Measurements from ENCODE around the gene FGD6. TPM values are rescaled to one million over a fixed set of nuclear protein-coding genes. Genes with fewer than 3 reads are reported as not detected.

FGD6 gene
- total RNA-seq, 1 experiment from 2014 or later = 28.3 TPM

DNA sequence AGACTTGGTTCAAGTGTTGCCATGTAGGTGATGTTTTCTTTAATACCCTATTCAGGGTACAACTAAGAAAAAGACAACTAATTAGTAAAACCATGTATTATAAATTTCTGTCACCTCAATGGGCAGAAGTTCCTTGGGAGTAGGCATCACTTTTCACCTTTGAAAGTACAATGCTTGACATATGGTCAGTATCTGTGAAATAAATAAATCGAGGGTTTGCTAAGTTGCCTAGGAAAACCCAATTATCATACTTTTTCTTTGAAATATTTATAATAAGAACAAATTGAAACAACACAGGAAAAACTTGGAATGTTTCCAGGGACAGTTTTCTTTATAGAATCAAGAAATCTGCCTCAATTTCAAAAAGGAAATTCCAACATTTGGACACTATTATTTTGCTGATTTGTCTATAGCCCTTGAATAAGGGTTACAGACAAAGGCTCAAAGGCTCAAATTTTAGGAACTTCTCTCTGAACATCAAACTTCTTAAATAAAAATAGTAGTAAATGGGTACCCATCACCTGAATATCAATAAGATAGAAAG lies 13.7 kb downstream of the FGD6 start:
- TF ChIP-seq, protein P1, sequence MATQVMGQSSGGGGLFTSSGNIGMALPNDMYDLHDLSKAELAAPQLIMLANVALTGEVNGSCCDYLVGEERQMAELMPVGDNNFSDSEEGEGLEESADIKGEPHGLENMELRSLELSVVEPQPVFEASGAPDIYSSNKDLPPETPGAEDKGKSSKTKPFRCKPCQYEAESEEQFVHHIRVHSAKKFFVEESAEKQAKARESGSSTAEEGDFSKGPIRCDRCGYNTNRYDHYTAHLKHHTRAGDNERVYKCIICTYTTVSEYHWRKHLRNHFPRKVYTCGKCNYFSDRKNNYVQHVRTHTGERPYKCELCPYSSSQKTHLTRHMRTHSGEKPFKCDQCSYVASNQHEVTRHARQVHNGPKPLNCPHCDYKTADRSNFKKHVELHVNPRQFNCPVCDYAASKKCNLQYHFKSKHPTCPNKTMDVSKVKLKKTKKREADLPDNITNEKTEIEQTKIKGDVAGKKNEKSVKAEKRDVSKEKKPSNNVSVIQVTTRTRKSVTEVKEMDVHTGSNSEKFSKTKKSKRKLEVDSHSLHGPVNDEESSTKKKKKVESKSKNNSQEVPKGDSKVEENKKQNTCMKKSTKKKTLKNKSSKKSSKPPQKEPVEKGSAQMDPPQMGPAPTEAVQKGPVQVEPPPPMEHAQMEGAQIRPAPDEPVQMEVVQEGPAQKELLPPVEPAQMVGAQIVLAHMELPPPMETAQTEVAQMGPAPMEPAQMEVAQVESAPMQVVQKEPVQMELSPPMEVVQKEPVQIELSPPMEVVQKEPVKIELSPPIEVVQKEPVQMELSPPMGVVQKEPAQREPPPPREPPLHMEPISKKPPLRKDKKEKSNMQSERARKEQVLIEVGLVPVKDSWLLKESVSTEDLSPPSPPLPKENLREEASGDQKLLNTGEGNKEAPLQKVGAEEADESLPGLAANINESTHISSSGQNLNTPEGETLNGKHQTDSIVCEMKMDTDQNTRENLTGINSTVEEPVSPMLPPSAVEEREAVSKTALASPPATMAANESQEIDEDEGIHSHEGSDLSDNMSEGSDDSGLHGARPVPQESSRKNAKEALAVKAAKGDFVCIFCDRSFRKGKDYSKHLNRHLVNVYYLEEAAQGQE (IDR thresholded peaks at IDR 0.05; ENCODE audit: insufficient read depth in 1 of 2, low read depth in 2 of 2, low read length in 1 of 2) = no peak
- TF ChIP-seq POLR2AphosphoS5 (IDR thresholded peaks at IDR 0.05; ENCODE audit: low read depth, low read length) = no peak
- no peak for TF ChIP-seq TCF7L2 (IDR thresholded peaks at IDR 0.05; ENCODE audit: low read depth, low read length)
- no peak for TF ChIP-seq SIN3A (IDR thresholded peaks at IDR 0.05; ENCODE audit: borderline replicate concordance, insufficient read depth, low read depth, low read length)
- TF ChIP-seq, protein P2, sequence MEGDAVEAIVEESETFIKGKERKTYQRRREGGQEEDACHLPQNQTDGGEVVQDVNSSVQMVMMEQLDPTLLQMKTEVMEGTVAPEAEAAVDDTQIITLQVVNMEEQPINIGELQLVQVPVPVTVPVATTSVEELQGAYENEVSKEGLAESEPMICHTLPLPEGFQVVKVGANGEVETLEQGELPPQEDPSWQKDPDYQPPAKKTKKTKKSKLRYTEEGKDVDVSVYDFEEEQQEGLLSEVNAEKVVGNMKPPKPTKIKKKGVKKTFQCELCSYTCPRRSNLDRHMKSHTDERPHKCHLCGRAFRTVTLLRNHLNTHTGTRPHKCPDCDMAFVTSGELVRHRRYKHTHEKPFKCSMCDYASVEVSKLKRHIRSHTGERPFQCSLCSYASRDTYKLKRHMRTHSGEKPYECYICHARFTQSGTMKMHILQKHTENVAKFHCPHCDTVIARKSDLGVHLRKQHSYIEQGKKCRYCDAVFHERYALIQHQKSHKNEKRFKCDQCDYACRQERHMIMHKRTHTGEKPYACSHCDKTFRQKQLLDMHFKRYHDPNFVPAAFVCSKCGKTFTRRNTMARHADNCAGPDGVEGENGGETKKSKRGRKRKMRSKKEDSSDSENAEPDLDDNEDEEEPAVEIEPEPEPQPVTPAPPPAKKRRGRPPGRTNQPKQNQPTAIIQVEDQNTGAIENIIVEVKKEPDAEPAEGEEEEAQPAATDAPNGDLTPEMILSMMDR (IDR thresholded peaks at IDR 0.05) = no peak
- in situ Hi-C loops (cut with HindIII; ENCODE audit: low pct_unique_long_range_greater_than_20kb, low sequenced_read_pairs) = no loop called here
- ChIA-PET POLR2A (no interaction called here), CTCF (no interaction called here)
- Histone ChIP-seq H3K27ac (ENCODE audit: low read length) (peak overlapping the region; percentile 98), H3K27me3 (ENCODE audit: control insufficient read depth, insufficient read depth, low read length) (no peaks in the 10 kb centered on the region), H3K36me3 (ENCODE audit: control insufficient read depth, insufficient read depth, low read length) (no peaks in the 10 kb centered on the region), H3K4me3 (ENCODE audit: low read depth in 2 of 2, low read length in 2 of 2) (peak overlapping the region; percentile 2 to 17; a peak in 2 of 4 replicates), H3K4me1 (ENCODE audit: control insufficient read depth, insufficient read depth, low read length) (peaks cover 74% of the 10 kb centered on the region), H3K9me3 (ENCODE audit: control insufficient read depth, insufficient read depth, low read depth, low read length) (no peaks in the 10 kb centered on the region)
- intact Hi-C loops (cut with micrococcal nuclease; ENCODE audit: unreplicated experiment) = no loop called here
- BruUV-seq (replicated peaks) = no TSS peak
- DNase-seq (ENCODE audit: low read depth, low spot score) (no peak), ATAC-seq (no peak)

DNA sequence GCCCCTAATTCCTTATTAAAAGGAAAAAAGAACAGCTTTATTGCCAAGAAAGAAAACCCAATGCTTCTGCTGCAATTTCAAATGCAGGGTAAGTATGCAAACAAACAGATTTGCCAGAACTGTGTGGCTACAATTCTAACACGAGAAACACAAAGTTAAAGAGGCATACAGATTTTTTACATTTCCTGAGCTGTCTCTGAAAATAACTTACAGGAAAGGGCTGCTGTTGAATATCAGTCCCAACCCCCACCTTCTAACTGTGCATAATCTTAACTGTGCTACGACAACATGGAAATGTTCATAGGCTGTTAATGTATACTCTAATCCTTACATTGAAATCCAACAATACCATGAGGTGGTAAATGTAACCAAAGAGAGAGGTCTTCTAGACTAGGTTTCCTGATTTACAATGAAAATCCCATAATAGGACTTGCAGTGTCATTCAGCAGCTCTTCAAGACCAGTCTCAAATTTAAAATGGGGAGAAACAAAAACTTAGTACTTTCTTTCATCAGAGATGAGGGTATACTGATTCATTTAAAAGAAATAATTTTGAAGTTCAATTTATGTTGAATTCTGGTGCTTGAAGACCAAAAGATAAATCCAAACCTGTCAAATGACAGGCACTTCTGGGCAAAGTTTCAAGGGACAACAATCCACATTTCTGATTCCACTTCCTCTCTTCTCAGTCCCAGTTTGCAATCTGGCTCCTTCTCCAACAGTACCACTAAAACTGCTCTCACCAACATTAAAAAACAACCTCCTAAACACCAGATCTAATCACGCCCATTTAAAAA lies 14.4 kb downstream of the FGD6 start:
- Histone ChIP-seq H3K36me3 (ENCODE audit: control insufficient read depth, insufficient read depth, low read length) (no peaks in the 10 kb centered on the region), H3K4me3 (ENCODE audit: low read depth in 2 of 2, low read length in 2 of 2) (peak overlapping the region in 1 of 2 experiments; percentile 12; a peak in 1 of 4 replicates), H3K9me3 (ENCODE audit: control insufficient read depth, insufficient read depth, low read depth, low read length) (no peaks in the 10 kb centered on the region), H3K4me1 (ENCODE audit: control insufficient read depth, insufficient read depth, low read length) (peaks cover 77% of the 10 kb centered on the region), H3K27ac (ENCODE audit: low read length) (peak overlapping the region; percentile 98), H3K27me3 (ENCODE audit: control insufficient read depth, insufficient read depth, low read length) (no peaks in the 10 kb centered on the region)
- intact Hi-C loops (cut with micrococcal nuclease; ENCODE audit: unreplicated experiment) = no loop called here
- TF ChIP-seq, protein P1 (IDR thresholded peaks at IDR 0.05; ENCODE audit: insufficient read depth in 1 of 2, low read depth in 2 of 2, low read length in 1 of 2) = no peak
- TF ChIP-seq, protein P2 (IDR thresholded peaks at IDR 0.05) = no peak
- TF ChIP-seq SIN3A (IDR thresholded peaks at IDR 0.05; ENCODE audit: borderline replicate concordance, insufficient read depth, low read depth, low read length) (no peak), POLR2AphosphoS5 (IDR thresholded peaks at IDR 0.05; ENCODE audit: low read depth, low read length) (no peak), TCF7L2 (IDR thresholded peaks at IDR 0.05; ENCODE audit: low read depth, low read length) (no peak)
- BruUV-seq (replicated peaks) = no TSS peak
- no peak for ATAC-seq
- CTCF ChIA-PET = no interaction called here
- POLR2A ChIA-PET = no interaction called here
- no peak for DNase-seq (ENCODE audit: low read depth, low spot score)
- in situ Hi-C loops (cut with HindIII; ENCODE audit: low pct_unique_long_range_greater_than_20kb, low sequenced_read_pairs) = no loop called here

All from Panc1 (cell line).